ENCODE measurements around the gene PKD1. TPM values are rescaled to one million over a fixed set of nuclear protein-coding genes. Genes with fewer than 3 reads are reported as not detected.
"Not testable (repeated sequence)": the region's sequence is repeated elsewhere in the genome, so short reads cannot be mapped to it uniquely, and the experiment has no call there.

Gene PKD1
- total and polyA plus RNA-seq, 2 experiments from 2014 or later: 35.9 to 60.6 TPM

GRCh38 chr16:2116428-2116827 lies 19.3 kb downstream of the PKD1 start:
- not testable (repeated sequence) for DNase-seq (ENCODE audit: low spot score); H3K9me2 ChIP-seq (replicated peaks; ENCODE audit: insufficient read depth); H3K27me3 ChIP-seq; H3K4me3 ChIP-seq; H3K4me1 ChIP-seq (ENCODE audit: insufficient read depth); H2AFZ ChIP-seq; H3K9me3 ChIP-seq (ENCODE audit: low read depth); H3K36me3 ChIP-seq (replicated peaks; ENCODE audit: insufficient read depth, low read depth); H3K4me2 ChIP-seq; H3K27ac ChIP-seq
- Histone ChIP-seq H4K20me1 (ENCODE audit: insufficient read depth, poor library complexity, severe bottlenecking) (peaks cover 10% of the 10 kb centered on the region), H3K79me2 (peaks cover 18% of the 10 kb centered on the region)
- 97% methylated on average over 12 of the region's 24 CpGs for WGBS (ENCODE audit: low lambda C conversion rate, missing lambda C conversion rate)

- TF ChIP-seq CTCF (IDR thresholded peaks at IDR 0.05; ENCODE audit: poor library complexity): no peak
- TF ChIP-seq EZH2phosphoT487 (IDR thresholded peaks at IDR 0.05; ENCODE audit: low read depth, severe bottlenecking, unreplicated experiment): no peak
- no peak for TF ChIP-seq EZH2 (IDR thresholded peaks at IDR 0.05; ENCODE audit: borderline replicate concordance)
- H3K4me1 ChIP-seq (ENCODE audit: insufficient read depth): no peaks in the 10 kb centered on the region
- no peak overlapping the region for H2AFZ ChIP-seq
- H3K9me2 ChIP-seq (replicated peaks; ENCODE audit: insufficient read depth): no peaks in the 10 kb centered on the region
- H3K27ac ChIP-seq: no peak overlapping the region
- DNase-seq (ENCODE audit: low spot score): no peak
- peaks cover 5% of the 10 kb centered on the region for H4K20me1 ChIP-seq (ENCODE audit: insufficient read depth, poor library complexity, severe bottlenecking)
- no peaks in the 10 kb centered on the region for H3K27me3 ChIP-seq
- 94% methylated on average over 9 of the region's 13 CpGs for WGBS (ENCODE audit: low lambda C conversion rate, missing lambda C conversion rate)
- H3K9me3 ChIP-seq (ENCODE audit: low read depth): no peaks in the 10 kb centered on the region
- no peak overlapping the region for H3K4me2 ChIP-seq
- H3K36me3 ChIP-seq (replicated peaks; ENCODE audit: insufficient read depth, low read depth): no peaks in the 10 kb centered on the region
- H3K79me2 ChIP-seq: peaks cover 9% of the 10 kb centered on the region
- H3K4me3 ChIP-seq: no peak overlapping the region
Measured at GRCh38 chr16:2115591-2115973, 20.1 kb downstream of the PKD1 start.

DNA sequence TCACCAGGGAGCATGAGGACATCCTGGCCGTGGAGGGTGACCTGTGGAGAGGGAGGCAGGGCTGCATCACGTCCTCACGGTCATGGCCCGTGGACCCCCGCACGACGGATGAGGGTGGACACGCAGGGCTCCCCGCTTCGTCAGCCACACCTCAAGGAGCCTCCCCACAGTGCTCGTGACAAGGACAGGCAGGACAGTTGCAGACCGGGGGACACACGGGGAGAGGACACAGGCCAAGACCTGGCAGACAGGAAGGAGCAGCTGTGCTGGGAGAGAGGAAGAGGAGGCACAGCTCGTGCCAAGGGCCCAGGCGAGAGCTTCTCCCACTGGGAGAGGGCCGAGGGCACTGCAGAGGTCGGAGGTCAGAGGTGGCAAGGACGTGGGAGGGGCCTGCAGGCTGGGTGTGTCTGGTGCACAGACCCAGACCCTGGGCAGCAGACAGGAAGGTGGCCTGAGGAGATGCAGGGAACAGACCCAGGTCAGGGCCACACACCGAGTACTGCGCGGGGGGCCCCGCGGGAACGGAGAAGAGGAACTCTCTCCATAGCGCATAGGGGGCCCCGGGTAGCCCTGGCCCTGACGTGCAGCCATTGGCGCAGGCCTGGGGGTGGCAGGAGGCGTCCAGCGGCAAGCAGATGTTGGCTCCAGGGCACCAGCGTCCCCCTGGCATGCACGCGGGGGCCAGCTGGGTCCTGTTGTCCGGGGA lies 20.7 kb downstream of the PKD1 start:
- H2AFZ ChIP-seq; H3K4me1 ChIP-seq (ENCODE audit: insufficient read depth); H3K4me2 ChIP-seq; H3K27ac ChIP-seq; DNase-seq (ENCODE audit: low spot score); H3K36me3 ChIP-seq (replicated peaks; ENCODE audit: insufficient read depth, low read depth); H3K9me3 ChIP-seq (ENCODE audit: low read depth); H3K9me2 ChIP-seq (replicated peaks; ENCODE audit: insufficient read depth); H3K4me3 ChIP-seq; H3K79me2 ChIP-seq; H4K20me1 ChIP-seq (ENCODE audit: insufficient read depth, poor library complexity, severe bottlenecking); H3K27me3 ChIP-seq: not testable (repeated sequence)
- WGBS (ENCODE audit: low lambda C conversion rate, missing lambda C conversion rate): 97% methylated on average over 31 of the region's 34 CpGs

DNA sequence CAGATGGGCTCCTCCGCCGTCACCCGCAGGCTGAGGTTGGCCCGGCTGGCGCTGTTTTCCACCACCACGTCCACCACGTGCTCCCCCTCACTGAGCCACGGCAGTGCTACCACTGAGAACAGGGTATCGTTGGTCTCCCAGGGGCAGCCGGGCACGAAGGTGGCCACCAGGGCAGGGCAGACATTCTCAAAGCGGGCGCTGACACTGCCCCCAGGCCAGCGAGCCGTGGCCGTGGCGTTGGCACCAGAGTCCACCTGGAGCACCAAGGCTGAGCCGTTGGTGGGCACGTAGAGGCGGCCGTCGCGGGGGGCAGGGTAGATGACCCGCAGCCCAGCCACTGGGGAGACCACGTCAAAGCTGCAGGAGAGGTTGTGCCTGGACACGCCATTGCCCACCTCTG lies 21.5 kb downstream of the PKD1 start:
- not testable (repeated sequence) for H3K9me2 ChIP-seq (replicated peaks; ENCODE audit: insufficient read depth); H3K27me3 ChIP-seq; H3K4me2 ChIP-seq; DNase-seq (ENCODE audit: low spot score); H2AFZ ChIP-seq; H3K4me3 ChIP-seq; H3K27ac ChIP-seq; H3K79me2 ChIP-seq; H4K20me1 ChIP-seq (ENCODE audit: insufficient read depth, poor library complexity, severe bottlenecking); H3K9me3 ChIP-seq (ENCODE audit: low read depth); H3K4me1 ChIP-seq (ENCODE audit: insufficient read depth); H3K36me3 ChIP-seq (replicated peaks; ENCODE audit: insufficient read depth, low read depth)
- WGBS (ENCODE audit: low lambda C conversion rate, missing lambda C conversion rate): 97% methylated on average over 23 of the region's 26 CpGs

DNA sequence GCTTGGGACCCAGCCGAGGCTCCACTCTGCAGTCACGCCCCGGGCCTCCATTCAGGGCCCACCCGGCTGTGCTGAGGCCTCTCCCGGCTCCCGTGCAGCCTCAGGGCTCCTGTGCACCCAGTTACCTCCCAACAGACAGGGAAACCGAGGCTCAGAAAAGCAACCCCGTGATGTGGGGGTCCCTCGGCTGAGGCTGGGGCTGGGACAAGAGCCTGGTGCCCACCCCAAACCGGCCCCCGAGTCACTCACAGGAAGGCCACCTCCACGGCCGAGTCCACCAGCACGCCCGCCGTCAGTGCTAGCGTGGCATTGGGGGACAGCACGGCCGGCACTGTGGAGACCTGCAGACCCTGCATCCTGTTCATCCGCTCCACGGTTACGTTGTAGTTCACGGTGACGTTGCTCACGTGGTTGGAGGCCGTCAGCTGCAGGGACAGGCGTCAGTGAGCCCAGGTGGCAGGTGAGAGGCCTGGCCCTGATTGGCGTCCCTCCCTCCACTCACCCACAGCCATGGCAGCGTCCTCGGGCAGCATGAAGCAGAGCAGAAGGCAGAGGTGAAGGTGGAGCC lies 23.1 kb downstream of the PKD1 start:
- WGBS (ENCODE audit: low lambda C conversion rate, missing lambda C conversion rate): 94% methylated on average over 28 of the region's 30 CpGs
- DNase-seq (ENCODE audit: low spot score); H3K27me3 ChIP-seq; H3K36me3 ChIP-seq (replicated peaks; ENCODE audit: insufficient read depth, low read depth); H3K9me3 ChIP-seq (ENCODE audit: low read depth); H3K4me2 ChIP-seq; H3K27ac ChIP-seq; H3K9me2 ChIP-seq (replicated peaks; ENCODE audit: insufficient read depth); H4K20me1 ChIP-seq (ENCODE audit: insufficient read depth, poor library complexity, severe bottlenecking); H2AFZ ChIP-seq; H3K4me3 ChIP-seq; H3K79me2 ChIP-seq; H3K4me1 ChIP-seq (ENCODE audit: insufficient read depth): not testable (repeated sequence)

- not testable (repeated sequence) for H3K27me3 ChIP-seq; H3K4me1 ChIP-seq (ENCODE audit: insufficient read depth); H3K9me3 ChIP-seq (ENCODE audit: low read depth); H3K4me2 ChIP-seq; H3K27ac ChIP-seq; H3K36me3 ChIP-seq (replicated peaks; ENCODE audit: insufficient read depth, low read depth); H2AFZ ChIP-seq; DNase-seq (ENCODE audit: low spot score); H3K4me3 ChIP-seq; H4K20me1 ChIP-seq (ENCODE audit: insufficient read depth, poor library complexity, severe bottlenecking); H3K79me2 ChIP-seq; H3K9me2 ChIP-seq (replicated peaks; ENCODE audit: insufficient read depth)
- WGBS (ENCODE audit: low lambda C conversion rate, missing lambda C conversion rate): 97% methylated on average over 41 of the region's 65 CpGs
Measured at GRCh38 chr16:2111412-2112335, 24.0 kb downstream of the PKD1 start.

GRCh38 chr16:2111009-2111353 lies 24.7 kb downstream of the PKD1 start:
- not testable (repeated sequence) for H3K36me3 ChIP-seq (replicated peaks; ENCODE audit: insufficient read depth, low read depth)

More at GRCh38 chr16:2111009-2111353, 24.7 kb downstream of the PKD1 start:
- not testable (repeated sequence) for H3K4me1 ChIP-seq (ENCODE audit: insufficient read depth); H3K4me3 ChIP-seq; H3K9me3 ChIP-seq (ENCODE audit: low read depth); H4K20me1 ChIP-seq (ENCODE audit: insufficient read depth, poor library complexity, severe bottlenecking); H3K27me3 ChIP-seq; H3K9me2 ChIP-seq (replicated peaks; ENCODE audit: insufficient read depth); DNase-seq (ENCODE audit: low spot score); H3K4me2 ChIP-seq; H3K27ac ChIP-seq; H2AFZ ChIP-seq; H3K79me2 ChIP-seq
- WGBS (ENCODE audit: low lambda C conversion rate, missing lambda C conversion rate): 97% methylated on average over 29 of the region's 36 CpGs
